Measurements from ENCODE around the gene UBE2A.

UBE2A gene

DNA sequence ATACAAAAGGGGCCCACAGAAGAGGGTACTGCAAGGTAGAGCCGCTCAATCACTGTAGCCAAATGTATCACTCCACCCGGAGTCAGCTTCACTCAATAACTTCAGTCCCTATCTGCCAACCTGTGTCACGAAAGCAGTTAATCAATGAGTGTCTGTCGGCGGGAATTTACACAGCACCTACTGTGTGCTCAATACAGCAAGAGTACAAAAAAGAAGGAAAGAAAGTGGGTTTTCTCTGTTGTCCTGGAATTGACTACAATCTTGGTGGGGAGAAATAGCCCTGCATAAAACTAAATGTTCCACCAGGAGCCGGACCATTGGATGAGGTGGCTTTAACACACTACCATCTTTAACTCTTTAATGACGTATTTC, 32.6 kb downstream of the UBE2A start:
- no peak for DNase-seq (ENCODE audit: low read depth)

- DNase-seq (ENCODE audit: low read depth) = no peak
Measured at GRCh38 chrX:119614776-119615175, 40.4 kb downstream of the UBE2A start.

DNA sequence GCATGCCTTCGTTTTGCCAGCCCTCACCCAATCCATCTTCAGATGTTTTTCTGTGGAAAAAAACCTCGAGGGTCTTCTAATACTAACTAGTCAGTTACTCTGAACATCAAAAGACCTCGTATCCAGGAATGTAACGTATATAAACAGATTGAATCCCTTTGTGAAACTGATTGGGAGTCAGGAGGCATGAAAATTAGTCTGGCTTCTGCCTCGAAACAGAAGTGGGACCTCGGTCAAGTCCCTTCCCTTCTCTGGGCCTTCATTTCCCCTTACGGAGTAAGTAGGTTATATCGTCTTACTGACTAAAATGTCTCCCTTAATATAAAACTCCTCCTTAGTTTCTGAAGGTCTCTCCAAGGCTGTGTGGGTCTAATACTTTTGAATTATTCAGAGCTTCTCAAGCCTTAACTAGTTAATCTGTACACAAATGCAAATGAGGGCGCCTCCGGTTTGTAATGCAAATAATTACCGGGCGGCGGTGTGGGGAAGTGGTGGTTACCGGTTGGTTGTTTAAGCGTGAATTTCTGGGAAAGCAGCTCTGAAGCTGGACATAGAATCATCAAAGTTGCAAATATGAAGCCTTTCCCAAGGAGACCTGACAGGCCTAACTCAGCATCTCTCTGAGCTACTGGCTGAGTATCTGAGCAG, 43.3 kb downstream of the UBE2A start:
- no peak for DNase-seq (ENCODE audit: low read depth)

DNA sequence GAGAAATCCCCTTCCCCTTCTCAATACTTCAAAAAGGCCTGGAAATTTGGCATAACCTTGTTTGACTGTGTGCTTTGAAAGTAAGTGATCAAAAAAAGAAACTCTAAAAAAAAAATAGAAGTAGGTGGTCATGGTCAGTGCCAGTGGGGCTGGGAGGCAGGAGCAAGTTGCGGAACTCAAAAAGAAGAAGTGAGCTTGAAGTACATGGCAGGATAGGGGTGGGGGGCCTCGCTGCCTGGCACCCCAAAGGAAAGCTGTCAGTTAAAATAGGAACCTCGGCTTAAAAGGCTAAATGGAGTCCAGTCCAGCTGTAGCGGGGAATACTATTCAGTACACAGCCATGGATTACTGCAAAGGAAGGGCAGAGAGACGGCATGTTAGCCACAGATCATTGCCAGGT, 44.1 kb downstream of the UBE2A start:
- DNase-seq (ENCODE audit: low read depth) = no peak

- DNase-seq (ENCODE audit: low read depth) = peak; percentile 33
Measured at GRCh38 chrX:119622356-119623232, 48.2 kb downstream of the UBE2A start.

DNA sequence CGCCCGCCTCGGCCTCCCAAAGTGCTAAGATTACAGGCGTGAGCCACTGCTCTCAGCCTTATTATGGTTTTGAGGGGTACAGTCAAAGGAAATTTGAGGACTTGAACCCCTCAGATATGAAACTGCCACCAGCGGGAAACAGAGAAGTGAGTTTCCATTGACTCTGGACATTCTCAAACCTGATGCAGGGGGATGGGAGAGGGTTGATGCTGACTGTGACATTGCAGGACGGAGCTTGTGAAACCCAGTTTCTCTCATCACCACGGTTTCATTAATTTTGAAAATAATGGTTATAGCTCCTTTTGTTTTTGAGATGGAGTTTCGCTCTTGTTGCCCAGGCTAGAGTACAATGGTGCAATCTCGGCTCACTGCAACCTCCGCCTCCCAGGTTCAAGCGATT, 50.1 kb downstream of the UBE2A start:
- DNase-seq (ENCODE audit: low read depth) = no peak

- DNase-seq (ENCODE audit: low read depth) = no peak
Measured at GRCh38 chrX:119624951-119625668, 50.7 kb downstream of the UBE2A start.

DNA sequence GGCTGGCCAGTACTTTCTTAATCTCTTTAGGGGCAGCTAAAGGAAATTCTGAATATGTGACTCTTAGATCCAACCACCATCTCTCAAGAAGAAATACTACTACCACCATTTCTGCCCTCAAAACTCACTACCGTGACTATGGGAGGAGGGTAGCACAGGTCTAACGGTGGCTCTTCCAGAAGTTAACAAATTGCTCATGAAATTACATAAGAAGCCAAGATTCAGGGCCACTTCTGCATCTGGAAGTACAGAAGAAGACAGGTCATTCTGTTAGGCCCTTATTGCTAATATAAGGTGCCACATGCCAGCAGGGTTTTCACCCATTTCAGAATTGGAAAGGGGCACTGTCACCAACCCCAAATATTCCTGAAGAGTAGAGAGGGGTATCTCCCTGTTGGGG, 51.5 kb downstream of the UBE2A start:
- no peak for DNase-seq (ENCODE audit: low read depth)

Measured in GM04503 (cell line).